Cardiac septum (tissue), 1 donor: Measurements from ENCODE around the gene SPINK2. TPM values are rescaled to one million over a fixed set of nuclear protein-coding genes. Genes with fewer than 3 reads are reported as not detected.

Experiments used
- DNase-seq: peaks from one replicate; pipeline ENCODE4 v3.0.0-alpha.2; 2020; ENCODE audit warnings: low spot score
- intact Hi-C: fragments of 100-400 bp; cut with DNase I; formaldehyde crosslinking; loops from one replicate; pipeline ENCODE4 v1.14.0; 2022
- total RNA-seq: library from RNA; stranded (reverse); fragmentation: NEBNext Ultra II Directional; extraction: Animal tissue kit (Norgen Biotek cat#: 25700); gene quantifications from one replicate; pipeline ENCODE4 v1.2.1, GENCODE V29; 2021
- donor health status: DM: no; HTN: no; CAD: no.

The SPINK2 gene
- total RNA-seq, 1 donor from 2014 or later, result not detected

- intact Hi-C loops, result loop anchor here (10.0 kb wide), 1 partner anchor 370 kb away; the partner anchor contains the start of genes PAICS and PPAT
- DNase-seq, result no peak
Observed at GRCh38 chr4:56804551-56804950, 16.9 kb downstream of the SPINK2 start.

GRCh38 chr4:56803471-56803870 lies 18.0 kb downstream of the SPINK2 start:
- intact Hi-C loops, result loop anchor here (10.0 kb wide), 1 partner anchor 369 kb away; the partner anchor contains the start of genes PAICS and PPAT
- DNase-seq, result no peak

- DNase-seq, result peak; percentile 86
- intact Hi-C loops, result loop anchor here (2.0 to 10.0 kb wide), 2 partner anchors 223 to 365 kb away; partner anchors contain the start of genes PAICS and PPAT
Observed at GRCh38 chr4:56799824-56800756, 21.4 kb downstream of the SPINK2 start.

GRCh38 chr4:56799161-56799759 lies 22.2 kb downstream of the SPINK2 start:
- no peak for DNase-seq
- intact Hi-C loops, result no loop called here

- DNase-seq, result no peak
- intact Hi-C loops, result no loop called here
Observed at GRCh38 chr4:56796211-56796610, 25.3 kb downstream of the SPINK2 start.

GRCh38 chr4:56791316-56791715 lies 30.2 kb downstream of the SPINK2 start:
- no peak for DNase-seq
- intact Hi-C loops, result no loop called here

- intact Hi-C loops, result no loop called here
- DNase-seq, result no peak
Observed at GRCh38 chr4:56790691-56791091, 30.8 kb downstream of the SPINK2 start.

- no peak for DNase-seq
Observed at GRCh38 chr4:56788081-56788480, 33.4 kb downstream of the SPINK2 start.

GRCh38 chr4:56787380-56787779 lies 34.1 kb downstream of the SPINK2 start:
- intact Hi-C loops, result no loop called here
- DNase-seq, result no peak

More at GRCh38 chr4:56788081-56788480, 33.4 kb downstream of the SPINK2 start:
- intact Hi-C loops, result no loop called here

- intact Hi-C loops, result no loop called here
Observed at GRCh38 chr4:56786955-56787354, 34.5 kb downstream of the SPINK2 start.

GRCh38 chr4:56783986-56784385 lies 37.5 kb downstream of the SPINK2 start:
- DNase-seq, result no peak
- intact Hi-C loops, result no loop called here

More at GRCh38 chr4:56786955-56787354, 34.5 kb downstream of the SPINK2 start:
- peak; percentile 78 for DNase-seq

GRCh38 chr4:56782019-56782418 lies 39.5 kb downstream of the SPINK2 start:
- no peak for DNase-seq
- intact Hi-C loops, result no loop called here

GRCh38 chr4:56773346-56773745 lies 48.2 kb downstream of the SPINK2 start:
- DNase-seq, result no peak
- intact Hi-C loops, result no loop called here

GRCh38 chr4:56772134-56772533 lies 49.4 kb downstream of the SPINK2 start:
- DNase-seq, result no peak
- intact Hi-C loops, result no loop called here

- no peak for DNase-seq
- intact Hi-C loops, result no loop called here
Observed at GRCh38 chr4:56768763-56769162, 52.7 kb downstream of the SPINK2 start.

GRCh38 chr4:56768316-56768715 lies 53.2 kb downstream of the SPINK2 start:
- no peak for DNase-seq
- intact Hi-C loops, result no loop called here

GRCh38 chr4:56767567-56767966 lies 53.9 kb downstream of the SPINK2 start:
- intact Hi-C loops, result no loop called here
- no peak for DNase-seq

GRCh38 chr4:56764775-56765174 lies 56.7 kb downstream of the SPINK2 start:
- intact Hi-C loops, result no loop called here
- no peak for DNase-seq

- intact Hi-C loops, result no loop called here
- no peak for DNase-seq
Observed at GRCh38 chr4:56764223-56764622, 57.3 kb downstream of the SPINK2 start.

GRCh38 chr4:56762484-56763250 lies 58.8 kb downstream of the SPINK2 start:
- no peak for DNase-seq

More at GRCh38 chr4:56762484-56763250, 58.8 kb downstream of the SPINK2 start:
- intact Hi-C loops, result no loop called here
